ENCODE data around the gene TM9SF4. TPM values are rescaled to one million over a fixed set of nuclear protein-coding genes. Genes with fewer than 3 reads are reported as not detected.
A peak's percentile ranks its signal among the peaks of the same experiment; 100 is the strongest.

Gene TM9SF4
- total RNA-seq, 1 experiment from 2014 or later: 54.4 TPM

GRCh38 chr20:32201296-32201976 lies 91.9 kb downstream of the TM9SF4 start:
- no peak for DNase-seq (ENCODE audit: low spot score)
- Histone ChIP-seq H3K4me3 (ENCODE audit: low read depth, low read length, poor library complexity, severe bottlenecking) (no peak overlapping the region), H3K9me3 (ENCODE audit: low read depth, low read length, poor library complexity, severe bottlenecking) (no peaks in the 10 kb centered on the region), H3K36me3 (ENCODE audit: insufficient read depth, low read length, poor library complexity, severe bottlenecking) (peaks cover 54% of the 10 kb centered on the region), H3K4me1 (ENCODE audit: insufficient read depth, low read length, poor library complexity, severe bottlenecking) (peaks cover 22% of the 10 kb centered on the region), H3K27ac (ENCODE audit: low read depth, low read length, poor library complexity, severe bottlenecking) (no peak overlapping the region), H3K27me3 (replicated peaks; ENCODE audit: insufficient read depth, low read depth, low read length, poor library complexity) (no peaks in the 10 kb centered on the region)
- BruUV-seq (replicated peaks): no TSS peak
- TF ChIP-seq CTCF (conservative IDR thresholded peaks at IDR 0.05; ENCODE audit: low read depth, low read length) (no peak), EZH2 (IDR thresholded peaks at IDR 0.05; ENCODE audit: borderline replicate concordance, low read depth, low read length, poor library complexity, severe bottlenecking) (no peak)
- ChIA-PET CTCF (interaction anchor here (0.6 kb wide), 1 partner anchor 568 kb away, joined by 11 read pairs; no protein-coding TSS in a partner anchor), POLR2A (ENCODE audit: low non-redundant PET) (no interaction called here)
- intact Hi-C loops (cut with micrococcal nuclease; ENCODE audit: unreplicated experiment): no loop called here

- Histone ChIP-seq H3K4me3 (ENCODE audit: low read depth, low read length, poor library complexity, severe bottlenecking) (no peak overlapping the region), H3K27me3 (replicated peaks; ENCODE audit: insufficient read depth, low read depth, low read length, poor library complexity) (no peaks in the 10 kb centered on the region), H3K9me3 (ENCODE audit: low read depth, low read length, poor library complexity, severe bottlenecking) (no peaks in the 10 kb centered on the region), H3K27ac (ENCODE audit: low read depth, low read length, poor library complexity, severe bottlenecking) (no peak overlapping the region), H3K36me3 (ENCODE audit: insufficient read depth, low read length, poor library complexity, severe bottlenecking) (peaks cover 49% of the 10 kb centered on the region), H3K4me1 (ENCODE audit: insufficient read depth, low read length, poor library complexity, severe bottlenecking) (peaks cover 22% of the 10 kb centered on the region)
- ChIA-PET POLR2A (ENCODE audit: low non-redundant PET) (no interaction called here), CTCF (interaction anchor here (0.6 kb wide), 1 partner anchor 568 kb away, joined by 11 read pairs; no protein-coding TSS in a partner anchor)
- DNase-seq (ENCODE audit: low spot score): no peak
- TF ChIP-seq EZH2 (IDR thresholded peaks at IDR 0.05; ENCODE audit: borderline replicate concordance, low read depth, low read length, poor library complexity, severe bottlenecking) (no peak), CTCF (conservative IDR thresholded peaks at IDR 0.05; ENCODE audit: low read depth, low read length) (no peak)
- no TSS peak for BruUV-seq (replicated peaks)
- intact Hi-C loops (cut with micrococcal nuclease; ENCODE audit: unreplicated experiment): no loop called here
These were observed 92.5 kb downstream of the TM9SF4 start for GRCh38 chr20:32201977-32202363.

- no peak for DNase-seq (ENCODE audit: low spot score)
- H3K27me3 ChIP-seq (replicated peaks; ENCODE audit: insufficient read depth, low read depth, low read length, poor library complexity): no peaks in the 10 kb centered on the region
- TF ChIP-seq EZH2 (IDR thresholded peaks at IDR 0.05; ENCODE audit: borderline replicate concordance, low read depth, low read length, poor library complexity, severe bottlenecking): no peak
- BruUV-seq (replicated peaks): no TSS peak
- ChIA-PET POLR2A (ENCODE audit: low non-redundant PET) (no interaction called here), CTCF (no interaction called here)
- H3K27ac ChIP-seq (ENCODE audit: low read depth, low read length, poor library complexity, severe bottlenecking): peak overlapping the region; percentile 95
- H3K36me3 ChIP-seq (ENCODE audit: insufficient read depth, low read length, poor library complexity, severe bottlenecking): peaks cover 34% of the 10 kb centered on the region
- H3K4me3 ChIP-seq (ENCODE audit: low read depth, low read length, poor library complexity, severe bottlenecking): no peak overlapping the region
- H3K4me1 ChIP-seq (ENCODE audit: insufficient read depth, low read length, poor library complexity, severe bottlenecking): peaks cover 22% of the 10 kb centered on the region
- intact Hi-C loops (cut with micrococcal nuclease; ENCODE audit: unreplicated experiment): no loop called here
- no peaks in the 10 kb centered on the region for H3K9me3 ChIP-seq (ENCODE audit: low read depth, low read length, poor library complexity, severe bottlenecking)
These were observed 94.1 kb downstream of the TM9SF4 start for GRCh38 chr20:32203356-32204204.

Data from A673 (cell line).